ENCODE measurements around the gene RGL4. TPM values are rescaled to one million over a fixed set of nuclear protein-coding genes. Genes with fewer than 3 reads are reported as not detected.
A peak's percentile ranks its signal among the peaks of the same experiment; 100 is the strongest.

Gene RGL4
- total and polyA plus RNA-seq, 9 donors = 0.20 to 0.31 TPM; not detected in 7

DNA sequence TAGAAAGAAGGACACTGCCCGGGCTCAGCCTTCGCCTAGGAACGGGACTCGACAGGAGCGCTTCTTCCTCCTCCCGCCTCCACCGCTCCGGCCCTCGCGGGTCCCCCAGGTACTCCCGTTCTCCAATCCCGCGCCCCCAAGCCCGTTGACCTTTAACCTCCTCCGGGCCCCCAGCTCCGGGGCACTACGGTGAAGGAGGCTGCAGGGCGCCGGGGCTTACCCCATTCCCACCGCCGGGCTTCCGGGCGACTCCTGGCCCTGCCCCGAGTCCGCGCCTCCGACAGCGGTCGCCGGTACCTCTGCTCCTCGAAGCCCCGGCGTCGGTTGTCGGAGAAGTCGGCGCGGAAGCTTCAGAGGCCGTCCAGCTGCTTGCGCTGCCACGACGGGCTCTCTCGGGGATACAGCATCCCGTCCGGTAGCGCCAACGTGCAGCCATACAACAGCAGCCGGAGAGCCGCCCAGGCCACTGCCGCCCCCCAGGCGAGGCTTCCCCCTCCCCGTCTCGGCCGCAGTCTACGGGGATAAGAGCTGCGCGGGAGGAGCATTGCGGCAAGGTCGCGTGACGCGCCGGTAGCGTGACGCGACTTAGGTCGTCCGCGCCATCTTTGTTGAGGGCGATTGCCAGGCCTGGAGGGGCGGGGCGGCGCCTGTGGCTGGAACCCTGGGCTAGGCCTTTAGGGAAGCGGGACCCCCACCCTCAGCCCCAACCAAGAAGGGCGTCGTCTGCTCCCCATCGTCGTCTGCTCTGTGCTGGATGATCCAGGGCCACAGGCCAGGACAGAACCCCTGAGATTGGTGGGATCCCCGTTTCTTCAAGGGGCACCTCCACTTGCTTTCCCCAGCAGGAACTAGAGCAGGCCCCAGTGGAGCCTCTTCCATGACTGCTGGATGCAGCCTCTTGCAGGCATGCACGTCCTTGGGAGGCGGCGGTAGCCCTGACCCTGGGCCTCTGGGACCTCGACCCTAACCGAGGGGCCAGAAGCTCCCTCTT is 26.3 kb downstream of the RGL4 start:
- WGBS, 3 donors = 2 to 4% (median 2%) methylated on average over 77 to 84 of the region's 84 CpGs
- DNase-seq = peak; percentile 88 to 92 (median 91)
- TF ChIP-seq EP300 (IDR thresholded peaks at IDR 0.05) = no peak
- TF ChIP-seq, protein P1, sequence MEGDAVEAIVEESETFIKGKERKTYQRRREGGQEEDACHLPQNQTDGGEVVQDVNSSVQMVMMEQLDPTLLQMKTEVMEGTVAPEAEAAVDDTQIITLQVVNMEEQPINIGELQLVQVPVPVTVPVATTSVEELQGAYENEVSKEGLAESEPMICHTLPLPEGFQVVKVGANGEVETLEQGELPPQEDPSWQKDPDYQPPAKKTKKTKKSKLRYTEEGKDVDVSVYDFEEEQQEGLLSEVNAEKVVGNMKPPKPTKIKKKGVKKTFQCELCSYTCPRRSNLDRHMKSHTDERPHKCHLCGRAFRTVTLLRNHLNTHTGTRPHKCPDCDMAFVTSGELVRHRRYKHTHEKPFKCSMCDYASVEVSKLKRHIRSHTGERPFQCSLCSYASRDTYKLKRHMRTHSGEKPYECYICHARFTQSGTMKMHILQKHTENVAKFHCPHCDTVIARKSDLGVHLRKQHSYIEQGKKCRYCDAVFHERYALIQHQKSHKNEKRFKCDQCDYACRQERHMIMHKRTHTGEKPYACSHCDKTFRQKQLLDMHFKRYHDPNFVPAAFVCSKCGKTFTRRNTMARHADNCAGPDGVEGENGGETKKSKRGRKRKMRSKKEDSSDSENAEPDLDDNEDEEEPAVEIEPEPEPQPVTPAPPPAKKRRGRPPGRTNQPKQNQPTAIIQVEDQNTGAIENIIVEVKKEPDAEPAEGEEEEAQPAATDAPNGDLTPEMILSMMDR (IDR thresholded peaks at IDR 0.05) = peak in 1 of 3 donors; percentile 20
- peak; percentile 68 for TF ChIP-seq POLR2A (IDR thresholded peaks at IDR 0.05)

DNA sequence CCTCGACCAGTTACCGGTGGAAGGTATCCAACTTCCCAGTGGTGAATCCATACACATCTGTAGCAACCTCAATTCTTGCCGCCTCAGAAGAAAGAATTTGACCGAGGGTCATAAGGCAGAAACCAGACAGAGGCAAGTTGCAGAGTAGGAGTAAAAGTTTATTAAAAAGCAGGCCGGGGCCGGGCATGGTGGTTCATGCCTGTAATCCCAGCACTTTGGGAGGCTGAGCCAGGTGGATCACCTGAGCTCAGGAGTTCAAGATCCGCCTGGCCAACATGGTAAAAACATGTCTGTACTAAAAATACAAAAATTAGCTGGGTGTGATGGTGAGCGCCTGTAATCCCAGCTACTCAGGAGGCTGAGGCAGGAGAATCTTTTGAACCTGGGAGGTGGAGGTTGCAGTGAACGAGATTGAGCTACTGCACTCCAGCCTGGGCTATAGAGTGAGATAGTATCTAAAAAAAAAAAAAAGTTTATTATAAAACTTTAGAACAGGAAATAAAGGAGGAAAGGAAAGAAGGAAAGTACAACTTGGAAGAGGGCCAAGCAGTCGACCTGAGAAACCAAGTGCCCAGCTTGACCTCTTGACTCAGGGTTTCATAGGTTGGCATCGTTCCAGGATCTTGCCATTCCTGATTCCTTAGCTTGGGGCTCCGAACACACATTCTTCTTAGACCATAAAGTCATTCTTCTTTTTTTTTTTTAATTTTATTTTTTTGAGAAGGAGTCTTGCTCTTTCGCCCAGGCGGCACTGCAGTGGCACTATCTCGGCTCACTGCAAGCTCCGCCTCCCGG is 27.8 kb downstream of the RGL4 start:
- H3K27ac ChIP-seq = no peak overlapping the region
- H3K4me1 ChIP-seq (ENCODE audit: insufficient read depth) = peaks cover 5% of the 10 kb centered on the region
- DNase-seq = no peak
- H3K4me3 ChIP-seq = no peak overlapping the region
- WGBS, 3 donors = 85 to 87% (median 85%) methylated on average over 17 of the region's 17 CpGs
- intact Hi-C loops (cut with DNase I) = no loop called here
- no peaks in the 10 kb centered on the region for H3K27me3 ChIP-seq
- no peaks in the 10 kb centered on the region for H3K9me3 ChIP-seq
- TF ChIP-seq POLR2A (IDR thresholded peaks at IDR 0.05) (no peak), EP300 (IDR thresholded peaks at IDR 0.05) (no peak)
- TF ChIP-seq, protein P1 (IDR thresholded peaks at IDR 0.05) = no peak
- H3K36me3 ChIP-seq = no peaks in the 10 kb centered on the region

More for the DNA sequence above, 26.3 kb downstream of the RGL4 start:
- Histone ChIP-seq H3K27ac (peak overlapping the region; percentile 31 to 64), H3K36me3 (no peaks in the 10 kb centered on the region), H3K4me3 (peak overlapping the region; percentile 79), H3K4me1 (ENCODE audit: insufficient read depth) (peaks cover 5% of the 10 kb centered on the region), H3K9me3 (no peaks in the 10 kb centered on the region), H3K27me3 (no peaks in the 10 kb centered on the region)
- intact Hi-C loops (cut with DNase I) = no loop called here

DNA sequence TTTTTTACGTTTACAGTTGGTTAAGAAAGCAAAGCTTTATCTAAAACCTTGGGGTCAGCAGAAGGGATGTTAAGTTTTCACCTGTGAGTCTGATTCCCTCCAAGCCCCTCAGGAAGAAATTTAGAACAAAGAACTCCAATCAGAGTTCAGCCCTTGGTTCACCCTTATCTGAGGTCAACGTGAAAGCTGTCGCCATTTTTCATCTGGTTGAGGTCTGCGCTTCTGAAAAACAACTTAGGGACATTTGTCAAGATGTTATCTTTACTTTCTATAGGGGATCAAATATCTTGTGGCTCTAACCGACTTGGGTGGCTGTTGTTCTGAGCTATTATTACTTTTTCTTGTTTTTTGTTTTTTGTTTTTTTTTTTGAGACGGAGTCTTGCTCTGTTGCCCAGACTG is 30.0 kb downstream of the RGL4 start:
- Histone ChIP-seq H3K4me3 (no peak overlapping the region), H3K27ac (no peak overlapping the region), H3K36me3 (no peaks in the 10 kb centered on the region), H3K9me3 (no peaks in the 10 kb centered on the region), H3K4me1 (ENCODE audit: insufficient read depth) (peaks cover 4% of the 10 kb centered on the region), H3K27me3 (no peaks in the 10 kb centered on the region)
- intact Hi-C loops (cut with DNase I) = loop anchor here in 1 of 4 donors (2.0 kb wide), 1 partner anchor 46 kb away; the partner anchor contains the start of gene CHCHD10
- 61 to 67% (median 65%) methylated on average over 6 of the region's 6 CpGs for WGBS, 3 donors
- no peak for TF ChIP-seq EP300 (IDR thresholded peaks at IDR 0.05)
- TF ChIP-seq, protein P1 (IDR thresholded peaks at IDR 0.05) = no peak
- TF ChIP-seq POLR2A (IDR thresholded peaks at IDR 0.05) = no peak
- no peak for DNase-seq

DNA sequence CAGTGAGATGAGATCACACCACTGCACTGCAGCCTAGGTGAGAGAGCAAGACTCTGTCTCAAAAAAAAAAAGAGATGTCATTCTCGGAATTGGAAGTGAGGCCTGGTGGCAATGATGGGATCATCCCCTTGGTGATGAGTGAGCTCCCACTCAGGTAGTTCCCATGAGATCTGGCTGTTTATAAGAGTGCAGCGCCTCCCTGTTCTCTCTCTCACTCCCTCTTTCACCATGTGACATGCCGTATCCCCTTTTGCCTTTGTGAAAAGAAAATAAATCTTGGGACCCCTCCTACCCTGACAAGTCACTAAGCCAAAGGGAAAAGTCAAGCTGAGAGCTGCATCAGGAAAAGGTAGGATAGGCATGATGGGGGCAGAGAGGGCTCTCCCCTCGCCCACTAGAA is 31.3 kb downstream of the RGL4 start:
- WGBS, 3 donors = 59 to 71% (median 68%) methylated on average over 4 of the region's 4 CpGs
- intact Hi-C loops (cut with DNase I) = no loop called here
- no peak for TF ChIP-seq POLR2A (IDR thresholded peaks at IDR 0.05)
- TF ChIP-seq, protein P1 (IDR thresholded peaks at IDR 0.05) = no peak
- TF ChIP-seq EP300 (IDR thresholded peaks at IDR 0.05) = no peak

More for the DNA sequence above, 31.3 kb downstream of the RGL4 start:
- Histone ChIP-seq H3K4me3 (no peak overlapping the region), H3K27ac (no peak overlapping the region), H3K36me3 (no peaks in the 10 kb centered on the region), H3K27me3 (no peaks in the 10 kb centered on the region), H3K4me1 (ENCODE audit: insufficient read depth) (peaks cover 2% of the 10 kb centered on the region), H3K9me3 (no peaks in the 10 kb centered on the region)
- no peak for DNase-seq

Measured in ovary (tissue), 9 donors.